GM12872 (cell line): Measurements from ENCODE around the gene BRCA2.

Experiments
- CTCF ChIP-seq: IDR thresholded peaks from 3 replicates; pipeline ENCODE4 v1.5.1; 2011; ENCODE audit warnings: low read depth, mild to moderate bottlenecking, low read length, moderate library complexity; ENCODE audit not compliant: insufficient read depth

The BRCA2 gene

GRCh38 chr13:32314271-32315237 lies 754 bp upstream of the BRCA2 start:
- TF ChIP-seq CTCF, result no peak

GRCh38 chr13:32316028-32316339 lies 676 bp downstream of the BRCA2 start:
- TF ChIP-seq CTCF, result no peak

- TF ChIP-seq CTCF, result no peak
Observed at GRCh38 chr13:32316501-32316900, 1.2 kb downstream of the BRCA2 start.

GRCh38 chr13:32317716-32318465 lies 2.6 kb downstream of the BRCA2 start:
- no peak for TF ChIP-seq CTCF

GRCh38 chr13:32320528-32320927 lies 5.2 kb downstream of the BRCA2 start:
- TF ChIP-seq CTCF, result no peak

GRCh38 chr13:32323912-32324311 lies 8.6 kb downstream of the BRCA2 start:
- no peak for TF ChIP-seq CTCF

- TF ChIP-seq CTCF, result no peak
Observed at GRCh38 chr13:32330441-32330840, 15.1 kb downstream of the BRCA2 start.
